NCI-H1694 treated with DMSO at 0.1 percent for 48 hours (cell line): ENCODE results near the gene RIMKLA.

ENCODE experiments used
- DNase-seq: peaks from one replicate; lab custom pipeline; 2025; lab: John Stamatoyannopoulos, UW

Gene RIMKLA, protein sequence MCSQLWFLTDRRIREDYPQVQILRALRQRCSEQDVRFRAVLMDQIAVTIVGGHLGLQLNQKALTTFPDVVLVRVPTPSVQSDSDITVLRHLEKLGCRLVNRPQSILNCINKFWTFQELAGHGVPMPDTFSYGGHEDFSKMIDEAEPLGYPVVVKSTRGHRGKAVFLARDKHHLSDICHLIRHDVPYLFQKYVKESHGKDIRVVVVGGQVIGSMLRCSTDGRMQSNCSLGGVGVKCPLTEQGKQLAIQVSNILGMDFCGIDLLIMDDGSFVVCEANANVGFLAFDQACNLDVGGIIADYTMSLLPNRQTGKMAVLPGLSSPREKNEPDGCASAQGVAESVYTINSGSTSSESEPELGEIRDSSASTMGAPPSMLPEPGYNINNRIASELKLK

DNA sequence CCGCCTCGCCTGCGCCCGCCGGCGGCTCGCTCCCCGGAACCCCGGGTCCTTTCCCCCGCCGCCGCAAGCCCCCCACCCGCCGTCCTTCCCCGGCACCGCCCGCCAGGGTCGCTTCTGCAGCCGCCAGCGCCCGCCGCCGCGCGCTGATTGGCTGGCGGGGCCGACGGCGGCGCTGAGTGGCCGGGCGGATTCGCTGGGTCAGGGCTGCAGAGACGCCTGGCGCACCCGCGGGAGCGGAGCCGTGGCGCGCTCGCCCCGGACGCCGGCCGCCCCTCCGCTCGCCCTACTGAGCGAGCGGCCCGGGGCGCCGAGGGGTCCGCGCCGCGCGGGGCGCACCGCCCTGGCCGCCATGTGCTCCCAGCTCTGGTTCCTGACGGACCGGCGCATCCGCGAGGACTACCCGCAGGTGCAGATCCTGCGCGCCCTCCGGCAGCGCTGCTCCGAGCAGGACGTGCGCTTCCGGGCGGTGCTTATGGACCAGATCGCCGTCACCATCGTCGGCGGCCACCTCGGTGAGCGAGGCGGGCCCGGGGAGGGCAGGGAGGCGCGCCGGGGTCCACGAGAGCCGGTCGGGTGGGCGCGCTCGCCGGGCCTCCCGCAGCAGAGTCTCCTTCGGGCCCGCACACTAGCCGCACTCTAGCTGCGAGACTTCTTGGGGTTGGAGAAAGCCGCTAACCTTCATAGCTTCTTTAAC lies at the start of gene RIMKLA:
RIMKLA (plus strand) TSS at position 207 of the 694 bp plus-strand sequence; CDS start at position 350, 143 bp downstream.
- peak; percentile 61 for DNase-seq

DNA sequence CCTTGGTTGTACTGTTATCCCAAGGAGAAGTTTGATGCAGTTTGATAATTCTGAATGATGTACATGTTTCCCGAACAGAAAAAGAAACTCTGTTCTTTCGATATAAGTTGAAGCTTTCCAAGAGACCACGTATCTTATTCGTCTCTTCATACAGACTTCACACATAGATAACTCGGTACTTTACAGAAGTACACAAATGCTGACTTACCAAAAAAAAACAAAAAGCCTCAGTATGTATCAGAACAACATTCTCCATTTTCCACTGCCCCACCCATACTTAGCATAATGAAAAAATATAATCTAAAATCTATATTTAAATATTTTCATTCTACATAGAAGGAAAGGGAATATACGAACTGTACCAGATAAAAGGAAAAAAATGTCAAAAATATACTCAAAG lies 47.7 kb upstream of the RIMKLA start:
- no peak for DNase-seq

DNA sequence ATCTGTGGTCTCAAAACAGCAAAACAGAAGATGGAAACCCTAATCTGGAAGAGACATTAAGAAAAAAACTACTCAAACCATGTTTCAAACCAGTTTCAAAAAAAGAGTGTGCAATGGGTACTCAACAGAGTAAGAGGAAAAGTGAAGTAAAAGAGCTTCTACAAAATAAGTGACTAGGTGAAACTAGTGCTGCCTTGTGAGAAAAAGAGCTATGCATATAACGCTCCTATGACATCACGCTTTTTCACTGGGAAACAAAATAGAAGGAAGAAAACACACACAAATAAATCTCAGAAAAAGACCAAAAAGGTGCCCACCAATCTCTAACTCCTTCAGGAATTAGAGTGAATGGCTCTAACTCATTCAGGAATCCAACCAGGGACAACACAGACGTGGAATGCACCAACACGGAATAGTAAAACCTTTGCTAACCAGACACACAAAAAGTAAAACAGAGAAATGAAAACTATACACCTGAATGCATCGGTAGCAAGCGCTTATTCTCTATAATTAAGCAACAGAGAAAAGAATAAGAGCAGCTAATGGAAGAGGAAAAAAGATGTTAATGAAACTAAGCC lies 46.8 kb upstream of the RIMKLA start:
- no peak for DNase-seq

DNA sequence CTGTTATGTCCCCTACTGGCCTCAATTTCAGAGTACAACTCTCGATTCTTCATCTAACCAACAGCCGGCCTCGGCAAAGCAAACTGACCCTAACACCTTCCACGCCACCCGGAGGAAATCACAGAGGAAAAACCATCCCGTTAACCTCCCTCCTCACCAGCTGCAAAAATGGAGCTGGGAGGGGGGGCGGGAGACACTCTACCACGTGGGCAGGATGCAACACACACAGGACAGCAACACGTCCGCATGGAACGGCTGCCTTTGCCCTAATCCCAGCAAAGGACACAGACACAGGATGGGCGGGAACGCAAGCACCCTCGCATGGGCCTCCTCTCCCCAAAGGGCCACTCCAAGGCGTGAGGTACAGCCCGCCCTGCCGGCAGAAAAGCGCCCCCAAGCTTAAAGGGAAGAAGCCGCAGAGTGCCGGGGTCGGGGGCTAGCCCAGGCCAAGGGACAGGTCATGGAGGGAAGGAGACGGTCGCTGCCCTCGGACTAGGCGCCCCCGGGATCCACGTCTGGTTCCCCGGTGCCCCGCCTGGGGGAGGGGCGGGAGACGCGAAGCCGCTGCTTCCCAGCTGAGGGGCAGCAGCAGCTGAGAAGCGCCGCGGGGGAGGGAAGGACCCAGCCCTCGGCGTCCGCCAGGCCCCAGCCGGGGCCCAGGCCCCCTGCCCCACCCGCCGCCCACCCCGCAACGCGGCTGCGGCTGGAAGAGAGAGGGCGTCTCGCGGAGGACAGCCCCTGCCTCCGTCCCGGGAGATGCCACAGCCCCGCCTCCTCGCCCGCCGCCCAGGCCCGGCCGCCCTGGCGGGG lies 46.1 kb upstream of the RIMKLA start:
- DNase-seq, result peak; percentile 34

DNA sequence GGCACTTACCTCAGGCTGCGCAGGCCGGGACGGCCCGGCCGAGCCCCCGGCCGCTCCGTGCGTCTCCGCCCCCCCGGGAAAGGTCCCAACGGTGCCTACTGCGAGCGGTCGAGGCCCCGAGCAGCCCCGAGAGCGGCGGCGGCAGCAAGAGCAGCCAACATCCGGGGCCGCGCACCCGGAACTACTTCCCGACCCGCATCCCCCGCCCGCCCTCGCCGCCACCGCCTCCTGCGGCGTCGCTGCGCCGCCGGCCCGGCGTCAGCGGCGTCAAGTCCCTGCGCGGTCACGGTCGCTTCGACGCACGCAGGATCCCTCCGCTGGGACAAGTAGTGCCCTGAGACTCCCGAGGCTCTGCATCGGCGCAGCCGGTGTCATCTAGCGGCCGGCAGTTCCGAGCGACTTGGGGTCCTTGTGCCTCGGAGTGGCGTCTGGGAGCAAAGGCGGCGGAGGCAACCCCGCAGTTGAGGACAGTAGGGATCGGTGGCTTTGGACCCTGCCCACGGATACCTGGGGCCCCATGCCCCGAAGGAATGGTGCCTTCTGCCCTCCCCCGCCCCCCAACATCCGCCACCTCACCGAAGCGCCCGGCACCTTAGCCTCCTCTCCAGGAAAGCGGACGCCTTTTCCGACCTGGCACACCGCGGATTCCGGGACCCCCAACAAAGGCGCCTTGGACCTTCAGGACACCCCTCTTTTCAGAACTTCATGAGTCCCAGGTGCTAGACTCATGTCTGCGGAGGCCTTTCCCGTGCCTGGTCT lies 45.4 kb upstream of the RIMKLA start, which contains the start of gene FOXJ3:
FOXJ3 (minus strand) TSS at position 186 of the 759 bp plus-strand sequence. CDS start 24,142 bp downstream, outside the sequence.
- peak; percentile 85 for DNase-seq

DNA sequence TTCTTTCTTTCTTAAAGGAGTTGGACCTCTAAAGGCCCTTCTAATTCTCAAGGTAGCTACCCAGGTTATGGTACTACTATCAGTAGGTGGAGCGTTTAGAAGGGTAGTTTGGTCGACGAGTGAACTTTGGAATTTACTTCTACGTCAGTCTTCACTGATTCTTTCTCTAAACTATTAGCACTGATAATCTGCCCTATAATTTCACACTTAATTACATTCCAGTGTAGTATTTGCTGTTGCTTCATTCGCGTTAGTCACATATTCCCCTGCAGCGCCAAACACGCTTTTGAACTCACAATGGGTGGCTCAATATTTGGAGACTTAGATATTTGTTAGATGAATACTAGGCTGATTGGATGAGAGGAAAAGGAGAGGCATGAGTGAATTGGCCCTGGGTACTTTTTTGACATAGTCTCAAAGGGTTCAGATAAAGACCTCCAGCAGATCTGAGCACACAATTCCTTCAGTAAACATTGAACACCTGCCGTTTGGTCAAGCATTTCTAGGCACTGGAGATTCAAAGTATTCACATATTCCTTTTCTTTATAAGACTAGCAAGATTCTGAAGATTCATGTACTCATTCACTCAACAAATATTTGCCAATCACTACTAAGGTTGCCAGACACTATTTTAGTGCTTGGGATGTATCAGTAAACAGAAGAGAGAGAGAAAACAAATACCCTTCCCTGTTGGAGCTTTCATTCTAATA lies 44.6 kb upstream of the RIMKLA start:
- DNase-seq, result peak; percentile 9

DNA sequence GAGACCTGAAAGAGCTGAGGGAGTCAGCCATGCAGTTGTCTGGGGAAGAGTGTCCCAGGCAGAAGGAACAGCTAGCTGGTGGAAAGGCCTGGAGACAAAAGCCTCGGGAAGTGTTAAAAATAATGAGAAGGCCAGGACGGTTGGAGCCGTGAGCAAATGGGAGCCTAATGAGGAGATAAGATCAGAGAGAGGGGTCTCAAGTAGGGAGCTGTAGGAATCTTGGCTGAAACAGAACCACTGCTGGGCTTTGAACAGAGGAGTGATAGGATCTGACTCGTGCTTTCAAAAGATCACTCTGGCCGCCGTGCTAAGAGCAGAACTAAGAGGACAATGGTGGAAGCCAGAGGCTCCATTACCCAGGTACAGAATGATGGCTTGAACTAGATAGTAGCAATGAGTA lies 43.6 kb upstream of the RIMKLA start:
- DNase-seq, result no peak

DNA sequence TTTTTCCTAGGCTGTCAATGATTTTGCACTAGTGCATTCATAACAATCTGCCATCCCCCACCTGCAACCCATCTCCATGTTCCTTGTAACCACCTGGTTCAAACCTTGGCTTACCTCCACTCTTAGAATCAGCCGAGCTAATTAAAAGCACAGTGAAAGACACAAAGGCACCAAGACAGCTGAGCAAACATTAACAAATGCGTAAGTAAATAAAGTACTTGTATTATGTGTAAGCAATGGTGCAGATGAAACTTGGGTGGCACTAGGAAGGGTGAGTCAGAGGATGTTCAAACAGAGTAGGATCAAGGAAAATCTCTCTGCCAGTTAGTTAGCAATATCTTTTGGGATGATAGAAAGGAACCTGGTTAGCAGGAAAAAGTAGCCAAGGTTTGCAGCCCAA lies 40.5 kb upstream of the RIMKLA start:
- DNase-seq, result peak; percentile 17

DNA sequence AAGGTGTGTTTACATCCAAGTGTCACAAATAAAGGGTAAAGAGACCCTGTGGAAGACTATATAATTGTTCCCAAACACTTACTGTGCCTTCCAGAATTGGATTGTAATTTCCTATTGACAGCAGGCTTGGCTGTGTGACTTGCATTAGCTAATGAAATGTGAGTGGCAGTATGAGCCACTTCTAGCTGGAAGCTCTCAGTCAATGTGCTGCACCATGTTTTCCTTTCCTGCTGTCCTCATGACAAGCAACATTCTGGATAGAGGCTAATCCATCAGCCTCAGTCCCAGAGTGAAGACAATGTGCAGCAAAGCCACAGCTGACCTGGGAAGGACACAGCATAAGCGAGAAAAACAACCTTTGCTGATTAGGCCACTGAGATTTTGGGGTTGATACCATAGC lies 39.7 kb upstream of the RIMKLA start:
- DNase-seq, result no peak

DNA sequence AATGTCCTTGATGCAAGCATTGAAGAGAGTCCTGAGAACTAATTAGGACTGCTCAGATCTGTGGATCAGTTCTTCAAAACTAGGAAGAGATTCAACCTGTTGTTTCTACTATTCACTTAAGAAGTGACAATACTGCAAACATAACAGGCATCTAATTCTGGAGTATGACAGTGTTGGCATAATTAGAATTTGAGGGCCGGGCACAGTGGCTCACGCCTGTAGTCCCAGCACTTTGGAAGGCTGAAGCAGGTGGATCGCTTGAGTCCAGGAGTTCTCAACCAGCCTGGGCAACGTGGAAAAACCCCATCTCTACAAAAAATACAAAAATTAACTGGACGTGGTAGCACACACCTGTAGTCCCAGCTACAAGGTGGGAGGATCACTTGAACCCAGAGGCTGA lies 37.5 kb upstream of the RIMKLA start:
- DNase-seq, result no peak

DNA sequence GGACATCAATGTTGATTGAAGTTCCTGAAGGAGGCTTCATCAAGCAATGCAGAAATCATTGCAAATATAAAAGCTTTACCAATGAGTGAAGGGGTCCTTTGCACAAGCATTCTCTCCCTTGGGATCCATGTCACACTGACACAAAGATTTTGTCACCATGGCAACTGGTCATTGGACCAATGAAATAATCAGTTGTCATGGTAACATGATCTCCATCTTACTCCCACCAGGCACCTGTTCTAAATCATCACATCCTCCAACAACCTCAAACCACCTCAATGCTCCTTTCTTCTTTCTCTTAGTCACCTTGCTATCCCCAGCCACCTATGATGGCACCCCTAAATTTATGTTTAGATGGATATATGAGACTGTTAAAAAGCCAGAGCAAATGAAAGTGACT lies 32.1 kb upstream of the RIMKLA start:
- no peak for DNase-seq

DNA sequence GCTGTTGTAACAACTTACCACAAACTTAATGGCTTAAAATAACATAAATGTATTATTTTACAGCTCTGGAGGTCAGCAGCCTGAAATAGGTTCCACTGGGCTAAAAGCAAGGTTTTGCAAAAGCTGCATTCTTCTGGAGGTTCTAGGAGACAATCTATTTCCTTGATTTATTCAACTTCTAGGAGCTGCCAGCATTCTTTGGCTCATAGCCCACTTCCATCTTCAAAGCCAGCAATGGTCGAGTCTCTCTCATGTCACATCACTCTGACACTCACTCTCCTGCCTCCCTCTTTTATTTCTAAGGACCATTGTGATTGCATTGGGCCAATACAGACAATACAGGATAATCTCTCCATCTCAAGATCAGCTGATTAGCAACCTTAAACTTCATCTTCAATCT lies 30.5 kb upstream of the RIMKLA start:
- DNase-seq, result no peak

DNA sequence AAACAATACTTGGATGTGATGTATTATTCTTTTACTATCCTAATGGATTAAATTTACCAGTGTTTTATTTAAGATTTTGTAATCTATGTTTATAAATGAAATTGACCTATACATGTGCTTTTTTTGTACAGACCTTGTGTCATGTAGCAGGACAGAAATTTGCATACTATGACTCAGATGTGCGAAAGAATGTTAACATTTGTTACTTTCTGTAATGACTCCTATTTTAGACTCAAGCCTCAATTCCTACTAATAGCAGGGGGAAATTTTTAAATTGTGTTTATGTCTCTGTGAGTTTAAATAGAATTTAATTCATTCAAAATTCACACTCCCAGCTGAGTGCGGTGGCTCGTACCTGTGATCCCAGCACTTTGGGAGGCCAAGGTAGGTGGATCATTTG lies 21.8 kb upstream of the RIMKLA start:
- DNase-seq, result no peak

DNA sequence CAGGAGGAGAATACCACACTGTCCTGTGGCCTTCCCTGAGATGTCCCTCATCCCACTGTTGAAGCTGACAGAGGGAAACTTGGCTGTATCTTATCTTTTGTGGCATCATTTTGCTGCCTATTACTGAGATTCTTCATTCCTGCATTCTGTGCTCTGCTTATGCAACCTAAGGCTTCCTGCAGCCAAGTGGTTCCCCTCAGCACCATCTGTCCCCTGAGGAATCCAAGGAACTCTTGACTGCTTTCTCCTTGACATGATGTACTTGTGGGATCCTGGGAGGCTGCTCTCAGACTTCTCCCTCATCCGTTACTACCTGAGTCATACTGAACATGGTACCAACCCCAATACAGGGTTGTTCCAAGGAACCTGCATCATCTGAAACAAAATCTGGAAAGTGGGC lies 21.1 kb upstream of the RIMKLA start:
- DNase-seq, result no peak

DNA sequence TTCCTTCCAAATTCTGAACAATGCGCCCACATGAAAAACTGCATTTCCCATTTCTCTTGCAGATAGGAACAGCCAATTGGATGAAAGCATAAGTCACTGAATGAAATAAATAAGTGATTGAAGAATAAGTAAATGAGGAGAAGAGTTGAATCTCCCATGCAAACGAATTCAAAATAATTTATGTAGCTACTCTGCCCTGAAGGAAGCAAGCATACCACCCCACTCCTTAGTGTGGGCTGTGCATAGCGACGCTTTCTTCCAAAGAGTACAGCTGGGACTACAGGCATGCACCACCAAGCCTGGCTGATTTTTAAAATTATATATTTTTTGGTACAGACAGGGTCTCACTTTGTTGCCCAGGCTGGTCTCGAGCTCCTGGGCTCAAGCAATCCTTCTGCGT lies 16.5 kb upstream of the RIMKLA start:
- DNase-seq, result no peak

DNA sequence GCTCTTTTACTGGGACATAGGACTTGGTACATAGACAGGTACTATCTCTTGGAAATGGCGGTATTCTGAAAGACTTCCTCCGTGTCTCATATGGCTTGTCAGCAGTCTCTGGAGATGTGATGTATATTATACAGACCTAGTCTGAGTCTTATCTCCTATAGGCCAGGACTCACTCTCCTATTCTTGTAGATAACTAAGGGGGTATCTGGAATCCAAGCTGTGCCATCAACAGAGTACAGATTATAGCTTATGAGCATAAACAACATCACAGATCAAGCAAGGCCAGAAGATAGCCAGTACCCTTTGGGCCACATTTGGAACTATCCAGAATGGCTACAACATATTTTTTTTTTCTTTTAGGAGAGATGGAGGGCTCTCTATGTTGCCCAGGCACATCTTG lies 16.1 kb upstream of the RIMKLA start:
- DNase-seq, result no peak

DNA sequence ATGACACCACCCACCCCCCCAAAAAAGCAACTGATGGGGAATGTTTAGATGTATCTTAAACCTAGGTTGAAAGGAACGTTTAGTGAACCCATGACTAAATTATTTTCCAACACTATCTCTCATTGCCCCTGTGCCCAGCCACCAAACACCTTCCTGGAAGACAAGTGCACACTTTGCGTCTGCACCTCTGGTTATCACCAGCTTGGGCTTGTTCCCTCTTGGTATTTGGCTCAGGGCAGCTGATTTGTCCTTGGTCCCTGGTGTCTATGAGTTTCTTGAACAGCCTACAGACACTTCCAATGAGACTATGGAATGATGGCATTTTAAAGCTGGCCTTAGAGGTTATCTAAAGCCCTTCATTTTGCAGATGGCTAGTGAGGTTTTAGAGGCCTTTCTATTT lies 15.5 kb upstream of the RIMKLA start:
- no peak for DNase-seq

DNA sequence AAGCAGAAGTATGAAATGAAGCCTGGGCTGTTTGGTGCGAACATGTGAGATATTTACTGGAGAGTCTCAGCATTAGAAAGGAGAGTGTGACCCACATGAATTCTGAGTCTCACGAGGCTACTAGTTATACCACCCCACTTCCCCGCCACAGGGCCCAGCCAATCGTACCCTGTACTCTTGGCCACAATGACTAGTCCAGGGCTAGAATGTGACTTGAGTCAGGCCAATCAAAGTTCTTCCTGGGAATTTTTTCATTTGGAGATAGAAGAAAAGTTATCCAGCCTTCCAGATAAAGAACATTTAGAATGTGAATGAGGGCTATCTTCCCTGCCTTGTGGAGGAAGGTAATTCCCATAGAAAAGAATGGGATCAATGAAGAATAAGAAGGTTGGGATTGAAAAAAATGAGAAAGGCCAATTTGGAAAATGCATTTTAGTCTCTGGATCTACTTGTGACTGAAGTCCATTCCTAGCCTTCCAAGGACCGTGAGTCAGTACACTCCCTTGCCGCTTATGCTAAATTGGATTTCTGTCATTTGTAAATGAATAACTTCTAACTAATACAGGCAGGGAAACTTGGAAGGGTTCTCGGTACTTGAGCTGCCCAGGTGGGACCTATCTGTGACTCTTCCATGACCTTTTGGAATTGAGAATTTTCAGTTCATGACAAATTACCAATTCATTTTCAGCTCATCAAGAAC lies 12.3 kb upstream of the RIMKLA start:
- DNase-seq, result no peak

DNA sequence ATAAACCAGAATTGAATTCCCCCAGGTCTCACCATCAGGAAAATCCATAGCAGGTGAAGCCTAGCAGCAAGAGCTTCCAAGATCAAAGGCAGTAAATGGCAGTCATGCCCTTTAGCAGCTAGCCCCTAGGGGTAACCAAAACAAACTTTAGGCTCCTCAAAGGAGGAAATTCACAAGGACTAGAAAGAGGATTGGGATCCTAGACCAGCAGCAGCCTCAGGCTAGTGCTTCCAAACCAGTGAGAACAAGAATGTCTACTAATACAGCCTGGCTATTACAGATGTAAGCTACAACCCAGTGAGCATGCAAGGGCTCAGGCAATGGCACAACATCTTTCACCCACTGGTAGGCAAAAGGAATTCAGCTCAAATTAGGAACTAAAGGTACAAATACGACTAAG lies 11.1 kb upstream of the RIMKLA start:
- DNase-seq, result no peak

DNA sequence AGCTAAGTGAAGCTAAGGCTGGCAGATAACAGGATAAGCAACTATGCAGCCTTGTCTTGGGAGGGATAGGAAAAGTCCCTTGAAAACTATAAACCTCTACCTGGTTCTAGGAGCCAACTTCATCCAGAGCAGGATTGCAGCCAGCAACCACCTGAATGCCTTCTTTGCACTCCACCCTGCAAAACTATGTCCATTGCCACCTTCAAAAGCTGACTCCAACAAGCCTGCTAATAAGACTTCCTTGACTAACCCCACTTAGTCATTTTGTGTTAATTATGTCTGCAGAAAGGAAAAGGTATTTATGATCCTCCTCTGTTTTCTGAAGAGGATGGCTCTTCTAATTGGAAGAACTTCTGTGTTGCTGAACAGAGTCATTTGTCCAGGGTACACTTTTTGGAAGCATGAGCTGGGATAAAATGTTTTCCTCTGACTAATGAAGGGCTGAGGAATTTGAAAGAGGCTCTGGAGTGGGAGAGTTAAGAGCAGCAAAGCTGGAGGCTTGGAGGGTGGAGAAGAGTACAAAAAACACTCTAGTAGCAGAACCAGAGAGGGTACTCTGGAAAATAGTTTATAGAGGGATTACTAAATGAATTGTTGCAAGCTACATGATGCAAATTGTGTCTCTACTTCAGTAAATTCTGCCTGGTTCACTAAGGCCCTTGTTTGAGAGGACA lies 9.6 kb upstream of the RIMKLA start:
- DNase-seq, result no peak
